Glomerular visceral epithelial cell (primary cell): Measurements from ENCODE around the gene CERS6.

Experiments used
- DNase-seq: peaks from one replicate; pipeline ENCODE4 v3.0.0-alpha.2; 2016; ENCODE audit errors: extremely low spot score

The CERS6 gene

GRCh38 chr2:168530982-168531622 lies 75.0 kb downstream of the CERS6 start:
- DNase-seq: no peak

GRCh38 chr2:168534926-168535325 lies 78.9 kb downstream of the CERS6 start:
- no peak for DNase-seq

- DNase-seq: no peak
Observed at GRCh38 chr2:168536925-168537466, 80.9 kb downstream of the CERS6 start.

- DNase-seq: no peak
Observed at GRCh38 chr2:168538133-168538532, 82.1 kb downstream of the CERS6 start.

- DNase-seq: no peak
Observed at GRCh38 chr2:168538534-168538933, 82.5 kb downstream of the CERS6 start.

GRCh38 chr2:168539945-168540344 lies 83.9 kb downstream of the CERS6 start:
- no peak for DNase-seq

GRCh38 chr2:168541858-168542257 lies 85.8 kb downstream of the CERS6 start:
- no peak for DNase-seq

- DNase-seq: no peak
Observed at GRCh38 chr2:168543037-168543436, 87.0 kb downstream of the CERS6 start.

GRCh38 chr2:168543935-168544334 lies 87.9 kb downstream of the CERS6 start:
- no peak for DNase-seq

GRCh38 chr2:168545439-168546082 lies 89.5 kb downstream of the CERS6 start:
- DNase-seq: peak; percentile 89

- DNase-seq: no peak
Observed at GRCh38 chr2:168550670-168551069, 94.6 kb downstream of the CERS6 start.

- no peak for DNase-seq
Observed at GRCh38 chr2:168552450-168552856, 96.4 kb downstream of the CERS6 start.

GRCh38 chr2:168555283-168555682 lies 99.2 kb downstream of the CERS6 start:
- DNase-seq: no peak

GRCh38 chr2:168559187-168559586 lies 103.1 kb downstream of the CERS6 start:
- DNase-seq: peak; percentile 12

GRCh38 chr2:168560817-168561499 lies 104.9 kb downstream of the CERS6 start:
- DNase-seq: no peak

- DNase-seq: no peak
Observed at GRCh38 chr2:168561991-168562390, 105.9 kb downstream of the CERS6 start.

GRCh38 chr2:168562971-168563370 lies 106.9 kb downstream of the CERS6 start:
- no peak for DNase-seq

GRCh38 chr2:168564641-168565040 lies 108.6 kb downstream of the CERS6 start:
- DNase-seq: no peak

GRCh38 chr2:168565112-168565511 lies 109.0 kb downstream of the CERS6 start:
- peak; percentile 54 for DNase-seq

GRCh38 chr2:168565512-168565911 lies 109.4 kb downstream of the CERS6 start:
- DNase-seq: no peak

GRCh38 chr2:168566974-168567665 lies 111.0 kb downstream of the CERS6 start:
- no peak for DNase-seq

- no peak for DNase-seq
Observed at GRCh38 chr2:168567836-168568235, 111.8 kb downstream of the CERS6 start.
